Right ventricle myocardium superior (tissue), 1 donor: ENCODE data around the gene BET1. TPM values are rescaled to one million over a fixed set of nuclear protein-coding genes. Genes with fewer than 3 reads are reported as not detected.

Experiments used
- ATAC-seq: fragments of 200-7000 bp; cut with Tn5 transposase; one replicate; pipeline ENCODE4 v1.9.1; 2020; ENCODE audit warnings: mild to moderate bottlenecking; ENCODE audit not compliant: poor library complexity
- DNase-seq: peaks from one replicate; pipeline ENCODE4 v3.0.0-alpha.2; 2020
- intact Hi-C: fragments of 100-400 bp; cut with DNase I; formaldehyde crosslinking; loops from one replicate; pipeline ENCODE4 v1.11.2; 2022
- total RNA-seq: library from RNA; stranded (reverse); fragmentation: NEBNext Ultra II Directional; extraction: Animal tissue kit (Norgen Biotek cat#: 25700); gene quantifications from one replicate; pipeline ENCODE4 v1.2.1, GENCODE V29; 2021
- donor health status: DM: no; HTN: yes; CAD: no; lungs with severe emphysema.

The BET1 gene
- total RNA-seq, 1 donor from 2014 or later = 12.6 TPM

GRCh38 chr7:94022550-94022949 lies 18.4 kb upstream of the BET1 start:
- DNase-seq (no peak), ATAC-seq (no peak)
- intact Hi-C loops = no loop called here

DNA sequence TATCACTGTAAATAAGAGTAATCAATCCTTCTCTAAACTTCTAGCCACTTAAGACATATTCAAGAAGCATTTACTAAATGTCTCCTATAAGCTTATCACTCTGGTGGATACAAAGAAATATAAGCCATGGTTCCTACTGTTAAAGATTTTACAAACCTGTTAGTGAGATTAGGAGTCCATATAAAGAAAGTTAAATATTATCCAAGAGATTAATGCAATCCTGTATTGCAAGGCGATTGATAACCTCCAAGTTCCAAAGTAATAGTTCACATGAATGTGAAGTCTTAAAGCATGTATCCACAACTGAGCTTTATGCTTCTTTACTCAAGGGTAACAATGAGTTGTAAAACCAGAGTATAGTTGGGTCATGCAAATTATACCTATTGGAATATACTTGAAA lies 12.6 kb upstream of the BET1 start:
- intact Hi-C loops = no loop called here
- ATAC-seq (no peak), DNase-seq (no peak)

DNA sequence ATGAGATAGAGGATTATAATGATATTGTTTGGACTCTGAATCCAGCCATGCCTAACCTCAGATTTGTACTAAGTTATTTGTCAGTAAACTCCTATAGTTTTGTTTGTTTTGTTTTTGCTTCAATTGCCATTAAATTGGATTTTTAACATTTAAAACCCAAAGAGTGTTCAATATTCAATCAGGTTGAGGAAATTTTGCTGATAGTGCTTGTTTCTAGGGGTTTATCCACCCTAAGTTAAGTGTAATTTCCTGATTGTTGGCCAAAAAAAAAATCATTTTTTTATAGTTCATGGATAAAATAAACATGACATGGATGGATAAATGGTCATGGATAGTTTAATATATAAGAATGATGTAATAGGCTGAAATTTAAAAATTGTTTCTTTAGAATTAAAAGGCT lies 11.4 kb upstream of the BET1 start:
- intact Hi-C loops = no loop called here
- ATAC-seq (no peak), DNase-seq (no peak)

GRCh38 chr7:94012746-94013145 lies 8.6 kb upstream of the BET1 start:
- intact Hi-C loops = no loop called here
- ATAC-seq (no peak), DNase-seq (no peak)

GRCh38 chr7:94011714-94012353 lies 7.7 kb upstream of the BET1 start:
- DNase-seq = no peak
- ATAC-seq = no peak
- intact Hi-C loops = no loop called here

DNA sequence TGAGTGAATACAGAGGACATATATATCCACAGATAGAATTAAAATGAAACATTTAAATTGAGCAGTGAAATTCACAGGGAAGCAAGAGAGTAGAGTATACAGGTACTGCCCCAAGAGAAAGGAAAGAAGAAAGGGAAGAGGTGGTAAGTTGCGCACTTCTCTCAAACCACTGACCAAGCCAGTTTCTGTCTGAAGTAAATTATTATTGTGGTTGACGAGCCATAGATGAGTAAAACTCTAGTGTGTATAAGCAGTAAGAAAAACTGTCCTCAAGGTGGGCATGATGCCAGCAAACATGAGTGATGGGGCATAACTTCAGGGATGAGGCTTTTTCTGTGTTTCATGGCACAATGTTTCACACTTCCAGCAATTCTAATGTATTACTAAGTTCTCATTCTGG lies 4.4 kb upstream of the BET1 start:
- intact Hi-C loops = no loop called here
- ATAC-seq (no peak), DNase-seq (no peak)

DNA sequence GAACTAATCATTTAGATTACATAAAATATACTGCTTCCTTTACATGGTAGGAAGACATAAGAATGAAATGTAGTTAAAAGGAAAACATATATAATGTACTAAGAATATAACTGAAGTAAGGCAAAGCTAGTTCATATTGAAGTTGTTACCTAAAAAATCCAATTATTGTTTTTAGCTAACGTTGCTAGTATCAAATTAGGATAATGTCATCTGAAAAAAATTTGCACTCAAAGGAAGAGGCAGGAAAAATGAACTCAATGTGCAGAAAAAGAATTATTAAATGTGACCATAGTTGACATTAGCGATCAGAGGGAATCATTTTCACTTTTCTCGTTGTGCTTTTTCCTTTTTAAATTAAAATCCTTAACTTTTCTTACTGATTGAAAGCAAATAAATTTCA lies 1.6 kb upstream of the BET1 start:
- intact Hi-C loops = no loop called here

DNA sequence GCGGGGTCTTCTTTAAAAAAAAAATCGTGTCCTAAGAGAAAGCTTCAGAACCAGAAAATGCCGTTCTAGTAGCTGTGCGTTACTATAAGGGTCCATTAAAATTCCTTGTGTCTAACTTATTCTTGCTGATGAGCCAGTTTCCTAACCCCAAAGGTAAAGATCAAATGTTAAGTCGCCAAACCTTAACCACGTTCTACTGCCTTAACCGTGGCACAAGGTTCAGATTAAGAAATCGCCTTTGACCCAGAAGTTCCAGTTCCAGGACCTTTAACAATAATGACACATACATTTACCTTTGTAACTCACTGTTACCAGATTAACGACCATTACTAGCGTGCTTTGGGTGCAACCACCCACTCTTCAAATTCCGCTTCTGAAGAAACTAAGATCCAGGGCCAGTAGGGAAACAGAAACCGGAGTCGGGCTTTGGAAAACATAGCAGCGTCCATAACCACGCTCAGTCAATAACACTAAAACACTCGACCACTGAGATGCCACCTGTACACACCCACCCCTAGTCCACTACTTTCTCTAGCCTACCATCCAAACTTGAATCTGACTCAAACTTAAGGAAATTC lies 620 bp downstream of the BET1 start:
- DNase-seq (no peak), ATAC-seq (peak; percentile 54)
- intact Hi-C loops = no loop called here

More for the DNA sequence above, 1.6 kb upstream of the BET1 start:
- ATAC-seq (no peak), DNase-seq (no peak)

DNA sequence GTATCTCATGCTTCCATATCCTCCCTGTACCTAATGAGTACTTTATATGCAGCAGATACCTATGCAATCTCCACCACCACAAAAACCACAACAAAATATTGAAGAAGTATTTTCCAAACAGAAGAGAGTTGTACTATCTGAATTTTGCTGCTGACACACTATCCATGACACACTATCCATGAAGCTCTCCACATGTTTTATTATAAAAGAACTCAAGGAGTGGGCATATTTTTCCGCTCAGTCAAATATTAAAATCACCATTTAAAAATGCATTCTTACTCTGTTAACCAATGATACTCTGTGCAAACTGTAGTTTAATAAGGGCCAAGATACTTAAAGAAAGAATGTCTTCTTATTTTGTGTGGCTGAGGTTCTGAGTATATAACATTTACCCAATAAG lies 2.8 kb downstream of the BET1 start:
- ATAC-seq (no peak), DNase-seq (no peak)
- intact Hi-C loops = no loop called here

DNA sequence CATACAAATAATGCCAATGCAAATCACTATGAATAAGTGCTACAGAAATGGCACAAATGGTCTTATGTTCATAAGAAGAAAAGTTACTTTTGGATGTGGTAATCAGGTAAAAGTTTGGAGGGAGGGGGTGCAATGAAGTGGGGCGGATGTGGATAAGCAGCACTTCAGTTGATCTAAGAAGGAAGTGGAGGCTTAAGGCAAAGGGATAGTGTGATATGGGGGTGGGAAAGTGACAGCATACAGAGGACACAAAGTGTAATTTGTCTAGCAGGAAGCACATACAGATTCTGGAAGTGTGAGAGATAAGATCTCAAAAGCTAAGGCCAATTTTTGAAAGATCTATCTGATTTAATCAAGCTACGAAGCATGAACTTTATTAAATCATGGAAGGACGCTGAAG lies 6.3 kb downstream of the BET1 start:
- intact Hi-C loops = no loop called here

GRCh38 chr7:93992421-93993110 lies 11.6 kb downstream of the BET1 start:
- intact Hi-C loops = no loop called here
- DNase-seq = no peak
- no peak for ATAC-seq

More for the DNA sequence above, 6.3 kb downstream of the BET1 start:
- no peak for DNase-seq
- ATAC-seq = no peak

DNA sequence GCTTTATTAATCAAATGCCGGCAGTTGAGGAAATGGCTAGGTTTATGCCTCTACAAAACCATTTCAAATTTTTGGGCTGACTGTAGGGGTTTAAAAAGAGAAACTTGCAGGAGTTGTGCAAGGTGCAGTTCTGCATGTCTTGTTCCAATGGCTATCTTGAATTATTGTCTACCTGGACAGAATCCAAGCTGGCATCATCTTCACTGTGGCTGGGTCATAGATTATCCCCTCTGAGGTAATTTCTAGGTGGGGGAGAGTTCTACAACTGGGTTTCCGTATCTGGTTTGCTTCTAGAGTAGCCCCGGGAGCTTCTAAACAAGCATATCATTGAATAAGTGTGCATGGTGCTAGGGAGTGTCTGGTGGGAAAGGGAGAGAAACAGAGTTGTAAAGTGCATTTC lies 16.9 kb downstream of the BET1 start:
- intact Hi-C loops = no loop called here
- DNase-seq (no peak), ATAC-seq (no peak)

DNA sequence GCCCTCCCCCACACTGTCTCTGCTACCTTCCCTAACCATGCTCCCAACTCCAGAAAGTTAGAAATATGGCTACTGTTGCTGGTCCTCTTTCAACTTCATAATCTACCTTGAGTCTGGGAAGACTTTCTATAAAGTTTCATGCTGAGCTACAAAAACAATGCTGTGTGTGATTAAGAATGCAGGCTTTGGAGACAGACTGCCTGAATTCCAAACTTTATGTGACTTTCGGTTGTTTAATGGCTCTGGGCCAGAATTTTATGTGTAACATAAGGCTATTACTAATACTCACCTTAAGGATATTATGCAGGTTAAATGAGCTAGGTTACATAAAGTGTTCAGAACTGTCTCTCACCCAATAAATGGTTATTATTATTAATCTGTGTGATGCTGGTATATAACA lies 19.1 kb downstream of the BET1 start:
- no peak for ATAC-seq

DNA sequence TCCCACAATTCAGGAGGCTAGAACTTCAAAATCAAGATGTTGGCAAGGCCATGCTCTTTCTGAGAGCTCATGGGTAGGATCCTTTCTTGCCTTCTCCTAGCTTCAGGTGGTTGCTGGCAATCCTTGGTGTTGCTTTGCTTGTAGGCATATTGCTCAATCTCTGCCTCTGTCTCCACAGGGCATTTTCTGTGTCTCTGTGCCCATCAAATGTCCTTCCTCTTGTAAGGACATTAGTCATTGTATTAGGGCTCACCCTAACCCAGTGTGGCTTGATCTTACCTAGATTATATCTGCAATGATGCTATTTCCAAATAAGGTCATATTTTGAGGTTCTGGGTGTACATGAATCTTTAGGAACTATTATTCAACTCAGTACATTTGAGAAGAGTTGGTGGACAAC lies 20.1 kb downstream of the BET1 start:
- ATAC-seq = no peak
- DNase-seq = no peak
- intact Hi-C loops = no loop called here

More for the DNA sequence above, 19.1 kb downstream of the BET1 start:
- intact Hi-C loops = no loop called here
- no peak for DNase-seq

DNA sequence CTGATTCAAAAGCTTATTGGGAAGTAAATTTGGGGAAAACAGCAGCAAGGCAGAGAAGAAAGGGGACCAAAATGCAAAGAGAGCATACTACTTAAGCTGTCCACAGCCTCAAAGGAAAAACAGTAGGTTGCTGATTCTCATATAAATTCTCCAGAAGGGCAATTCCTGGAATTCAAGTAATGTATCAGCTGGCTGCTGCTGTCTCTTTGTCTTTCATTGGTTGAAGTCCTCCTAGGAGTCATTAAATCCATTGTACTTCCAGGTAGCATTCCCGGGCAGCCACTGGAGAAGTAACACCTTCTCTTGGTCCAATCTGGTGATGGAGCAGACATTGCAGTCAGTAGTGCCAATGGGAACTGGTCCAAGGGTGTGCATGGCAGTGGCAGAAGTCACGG lies 22.7 kb downstream of the BET1 start:
- DNase-seq = no peak
- no peak for ATAC-seq
- intact Hi-C loops = no loop called here

- intact Hi-C loops = no loop called here
- DNase-seq = no peak
- ATAC-seq = no peak
These were observed 23.2 kb downstream of the BET1 start for GRCh38 chr7:93980744-93981479.

DNA sequence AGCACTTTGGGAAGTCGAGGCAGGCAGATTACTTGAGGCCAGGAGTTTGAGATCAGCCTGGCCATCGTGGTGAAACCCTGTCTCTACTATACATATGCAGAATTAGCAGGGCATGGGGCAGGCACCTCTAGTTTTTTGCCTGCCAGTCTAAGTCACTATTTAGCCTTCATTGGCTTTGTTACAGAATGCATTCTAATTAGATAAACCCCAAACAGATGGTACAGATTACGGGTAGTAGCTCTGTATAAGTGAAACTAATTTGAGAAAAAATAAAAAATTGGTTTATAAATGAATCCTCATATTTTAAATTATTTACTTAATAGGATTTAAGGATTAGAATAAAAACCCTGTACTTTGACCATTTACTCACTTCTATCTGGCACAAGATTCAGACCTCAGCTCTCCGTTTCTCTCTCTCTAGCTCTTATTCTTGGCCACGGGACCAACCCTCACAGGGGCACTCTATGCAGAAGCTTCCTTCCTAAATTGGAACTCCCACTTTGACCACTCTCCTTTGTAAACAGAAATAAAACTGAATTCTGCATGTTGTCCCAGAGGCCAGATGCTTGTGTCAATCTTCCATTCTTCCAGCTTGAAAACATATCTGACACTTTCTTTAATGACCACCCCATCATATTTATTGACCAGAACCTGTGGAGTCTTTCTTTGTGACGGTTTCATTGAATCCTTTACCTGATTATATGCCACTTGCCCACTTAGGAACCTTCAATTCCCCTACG lies 26.8 kb downstream of the BET1 start:
- DNase-seq = no peak
- intact Hi-C loops = no loop called here
- no peak for ATAC-seq

GRCh38 chr7:93973134-93973533 lies 31.0 kb downstream of the BET1 start:
- DNase-seq = no peak
- ATAC-seq = no peak
- intact Hi-C loops = no loop called here
